Endothelial cell of umbilical vein (primary cell): Measurements from ENCODE around the gene VSX2.

Experiments used
- EZH2 ChIP-seq: IDR thresholded peaks from 2 replicates; pipeline ENCODE4 v1.6.1; 2012; ENCODE audit warnings: borderline replicate concordance, low read depth, mild to moderate bottlenecking, moderate library complexity, low read length, inconsistent platforms; ENCODE audit not compliant: severe bottlenecking
- FOS ChIP-seq: IDR thresholded peaks from 2 replicates; pipeline ENCODE4 v1.6.1; 2011; ENCODE audit warnings: mild to moderate bottlenecking, low read length, moderate library complexity, borderline replicate concordance; ENCODE audit not compliant: insufficient read depth
- GATA2 ChIP-seq: IDR thresholded peaks from 2 replicates; pipeline ENCODE4 v1.7.0; 2011; ENCODE audit warnings: low read depth, mild to moderate bottlenecking, moderate library complexity, mixed read lengths, low read length; ENCODE audit not compliant: insufficient read length, insufficient read depth
- JUN ChIP-seq: IDR thresholded peaks from 2 replicates; pipeline ENCODE4 v1.6.1; 2011; ENCODE audit warnings: borderline replicate concordance, low read depth; ENCODE audit not compliant: insufficient read length, insufficient read depth
- POLR2A ChIP-seq: IDR thresholded peaks from 2 replicates; pipeline ENCODE4 v1.6.1; 2012; ENCODE audit warnings: low read depth, mild to moderate bottlenecking, control low read depth, low read length
- POLR2AphosphoS5 ChIP-seq: IDR thresholded peaks from 2 replicates; pipeline ENCODE4 v1.6.1; 2012; ENCODE audit warnings: low read depth, mild to moderate bottlenecking, control low read depth, low read length, moderate library complexity; ENCODE audit not compliant: insufficient read depth
- TF ChIP-seq, protein P1 (sequence below), 2 donors: IDR thresholded peaks; 1 replicate in 1 of 2; 2 replicates in 1 of 2; pipeline ENCODE4 v1.5.1; 2011; ENCODE audit warnings: low read length in 2 of 2, mild to moderate bottlenecking in 2 of 2, moderate library complexity in 2 of 2, control low read depth in 1 of 2, inconsistent platforms in 1 of 2, low read depth in 1 of 2; ENCODE audit not compliant: insufficient read depth in 1 of 2; ENCODE audit errors: extremely low read depth in 1 of 2
- TF ChIP-seq, protein P2 (sequence below): IDR thresholded peaks from 2 replicates; pipeline ENCODE4 v1.6.1; 2011; ENCODE audit not compliant: insufficient read depth, insufficient read length

DNA sequence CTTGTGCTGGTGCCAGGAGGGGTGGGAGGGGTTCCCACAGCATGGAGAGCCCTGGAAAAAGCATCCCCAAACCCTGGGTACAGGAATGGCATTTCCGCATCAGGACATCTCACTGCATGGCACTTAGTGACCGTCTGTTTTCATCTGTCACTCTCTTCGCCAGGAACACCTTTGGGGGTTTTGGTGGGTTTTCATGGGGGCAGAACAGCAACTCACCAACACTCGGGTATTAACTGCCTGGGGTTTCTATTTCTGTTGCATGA lies 3.5 kb downstream of the VSX2 start:
- TF ChIP-seq POLR2A = no peak
- TF ChIP-seq, protein P1, sequence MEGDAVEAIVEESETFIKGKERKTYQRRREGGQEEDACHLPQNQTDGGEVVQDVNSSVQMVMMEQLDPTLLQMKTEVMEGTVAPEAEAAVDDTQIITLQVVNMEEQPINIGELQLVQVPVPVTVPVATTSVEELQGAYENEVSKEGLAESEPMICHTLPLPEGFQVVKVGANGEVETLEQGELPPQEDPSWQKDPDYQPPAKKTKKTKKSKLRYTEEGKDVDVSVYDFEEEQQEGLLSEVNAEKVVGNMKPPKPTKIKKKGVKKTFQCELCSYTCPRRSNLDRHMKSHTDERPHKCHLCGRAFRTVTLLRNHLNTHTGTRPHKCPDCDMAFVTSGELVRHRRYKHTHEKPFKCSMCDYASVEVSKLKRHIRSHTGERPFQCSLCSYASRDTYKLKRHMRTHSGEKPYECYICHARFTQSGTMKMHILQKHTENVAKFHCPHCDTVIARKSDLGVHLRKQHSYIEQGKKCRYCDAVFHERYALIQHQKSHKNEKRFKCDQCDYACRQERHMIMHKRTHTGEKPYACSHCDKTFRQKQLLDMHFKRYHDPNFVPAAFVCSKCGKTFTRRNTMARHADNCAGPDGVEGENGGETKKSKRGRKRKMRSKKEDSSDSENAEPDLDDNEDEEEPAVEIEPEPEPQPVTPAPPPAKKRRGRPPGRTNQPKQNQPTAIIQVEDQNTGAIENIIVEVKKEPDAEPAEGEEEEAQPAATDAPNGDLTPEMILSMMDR (IDR thresholded peaks at IDR 0.05; ENCODE audit: extremely low read depth in 1 of 2, insufficient read depth in 1 of 2, low read depth in 1 of 2, low read length in 2 of 2) = no peak
- TF ChIP-seq FOS = no peak
- no peak for TF ChIP-seq JUN
- no peak for TF ChIP-seq POLR2AphosphoS5
- TF ChIP-seq, protein P2, sequence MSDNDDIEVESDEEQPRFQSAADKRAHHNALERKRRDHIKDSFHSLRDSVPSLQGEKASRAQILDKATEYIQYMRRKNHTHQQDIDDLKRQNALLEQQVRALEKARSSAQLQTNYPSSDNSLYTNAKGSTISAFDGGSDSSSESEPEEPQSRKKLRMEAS = no peak
- no peak for TF ChIP-seq EZH2
- no peak for TF ChIP-seq GATA2
